Esophagus muscularis mucosa (tissue), 4 donors: Measurements from ENCODE around the gene ARAP1. TPM values are rescaled to one million over a fixed set of nuclear protein-coding genes. Genes with fewer than 3 reads are reported as not detected.

Source experiments
- DNase-seq: peaks from one replicate; pipeline ENCODE4 v3.0.0-alpha.2; 2017; ENCODE audit errors: extremely low spot score
- H3K27ac ChIP-seq, 4 donors: fragments of 200-600 bp; sonication (generic); replicated peaks in 1 of 4; 1 replicate in 3 of 4; 2 replicates in 1 of 4; pipeline ENCODE4 v1.5.1; 2016 to 2019; ENCODE audit warnings: mild to moderate bottlenecking in 1 of 4
- H3K27me3 ChIP-seq, 4 donors: fragments of 200-600 bp; sonication (generic); one replicate each; pipeline versions ENCODE4 v1.5.1 to v1.6.0; 2016 to 2019
- H3K36me3 ChIP-seq, 4 donors: fragments of 200-600 bp; sonication (generic); one replicate each; pipeline ENCODE4 v1.5.1; 2016 to 2019
- H3K4me1 ChIP-seq, 4 donors: fragments of 200-600 bp; sonication (generic); one replicate each; pipeline ENCODE4 v1.5.1; 2016 to 2019
- H3K4me3 ChIP-seq, 4 donors: fragments of 200-600 bp; sonication (generic); 1 replicate in 2 of 4; 2 replicates in 2 of 4; pipeline ENCODE4 v1.5.1; 2016 to 2019; ENCODE audit warnings: mild to moderate bottlenecking in 4 of 4, moderate library complexity in 1 of 4
- H3K9me3 ChIP-seq, 4 donors: fragments of 200-600 bp; sonication (generic); 1 replicate in 3 of 4; 2 replicates in 1 of 4; pipeline ENCODE4 v1.5.1; 2016 to 2019
- CTCF ChIP-seq, 3 experiments: fragments of 200-600 bp in 2 of 3; fragments of 450-650 bp in 1 of 3; sonication (generic) in 2 of 3; IDR thresholded peaks; one replicate each; pipeline ENCODE4 v1.5.1; 2017 to 2019; ENCODE audit warnings: antibody characterized with exemption in 3 of 3, mild to moderate bottlenecking in 2 of 3, moderate library complexity in 1 of 3
- EP300 ChIP-seq: sonication (generic); formaldehyde crosslinking; IDR thresholded peaks from one replicate; pipeline ENCODE4 v1.6.1; 2017; ENCODE audit warnings: antibody characterized with exemption
- POLR2A ChIP-seq: fragments of 450-650 bp; IDR thresholded peaks from one replicate; pipeline ENCODE4 v1.6.1; 2017; ENCODE audit warnings: antibody characterized with exemption, moderate library complexity, mild to moderate bottlenecking, low read depth
- POLR2AphosphoS5 ChIP-seq, 2 donors: sonication (generic); formaldehyde crosslinking; IDR thresholded peaks; one replicate each; pipeline ENCODE4 v1.6.1; 2017; ENCODE audit warnings: antibody characterized with exemption in 2 of 2
- WGBS: methylation state at CpG from one replicate; pipeline ENCODE4 v1.1.5; 2018; 5-methylcytosine and 5-hydroxymethylcytosine counted together
- intact Hi-C: fragments of 100-400 bp; cut with DNase I; formaldehyde crosslinking; loops from one replicate; pipeline ENCODE4 v1.15.1; 2023
- total RNA-seq, 4 donors: library from RNA; depleted of rRNA; stranded (reverse); fragments of >200 nt; gene quantifications; one replicate each; pipeline versions ENCODE4 v1.1.0 to v1.2.1, GENCODE V29; 2016

Gene ARAP1
- total RNA-seq, 4 donors from 2014 or later: 83.7 to 115 (median 110) TPM

- WGBS: 84% methylated on average over 7 of the region's 11 CpGs
- Histone ChIP-seq H3K4me1 (no peaks in the 10 kb centered on the region), H3K27me3 (peaks cover 0 to 13% (median 0%) of the 10 kb centered on the region in 4 donors), H3K27ac (no peak overlapping the region), H3K4me3 (no peak overlapping the region), H3K9me3 (no peaks in the 10 kb centered on the region), H3K36me3 (no peaks in the 10 kb centered on the region)
- intact Hi-C loops: no loop called here
- DNase-seq: no peak
- TF ChIP-seq POLR2A: no peak
- no peak for TF ChIP-seq CTCF (IDR thresholded peaks at IDR 0.05)
- no peak for TF ChIP-seq POLR2AphosphoS5 (IDR thresholded peaks at IDR 0.05)
- no peak for TF ChIP-seq EP300
These were observed 96.2 kb downstream of the ARAP1 start for GRCh38 chr11:72655896-72656464.

DNA sequence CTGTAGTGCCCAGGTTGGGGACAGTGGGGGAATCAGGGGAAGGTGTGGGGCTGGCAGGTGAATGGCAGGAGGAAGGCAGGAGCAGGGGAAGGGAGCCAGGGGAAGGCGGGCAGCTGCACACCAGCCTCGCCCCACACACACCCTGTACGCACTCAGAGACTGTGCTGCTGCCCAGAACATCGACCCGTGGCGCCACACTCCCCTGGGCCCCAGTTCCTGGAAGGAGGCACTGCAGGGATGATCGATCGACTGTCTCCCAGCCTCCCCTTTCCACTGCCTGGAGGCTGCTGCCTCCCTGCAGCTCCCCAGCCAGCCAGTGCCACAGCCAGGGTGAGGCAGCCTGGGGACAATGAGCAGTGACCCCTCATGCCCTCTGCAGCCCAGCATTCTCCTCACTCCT lies 97.2 kb downstream of the ARAP1 start:
- TF ChIP-seq POLR2AphosphoS5 (IDR thresholded peaks at IDR 0.05): no peak
- TF ChIP-seq POLR2A: no peak
- no peak for TF ChIP-seq EP300
- no peak for TF ChIP-seq CTCF (IDR thresholded peaks at IDR 0.05)
- no peaks in the 10 kb centered on the region for H3K9me3 ChIP-seq
- H3K4me3 ChIP-seq: no peak overlapping the region
- no peak for DNase-seq
- peaks cover 0 to 13% (median 0%) of the 10 kb centered on the region in 4 donors for H3K27me3 ChIP-seq
- no peaks in the 10 kb centered on the region for H3K4me1 ChIP-seq
- intact Hi-C loops: no loop called here
- 98% methylated on average over 8 of the region's 8 CpGs for WGBS
- no peak overlapping the region for H3K27ac ChIP-seq
- no peaks in the 10 kb centered on the region for H3K36me3 ChIP-seq

DNA sequence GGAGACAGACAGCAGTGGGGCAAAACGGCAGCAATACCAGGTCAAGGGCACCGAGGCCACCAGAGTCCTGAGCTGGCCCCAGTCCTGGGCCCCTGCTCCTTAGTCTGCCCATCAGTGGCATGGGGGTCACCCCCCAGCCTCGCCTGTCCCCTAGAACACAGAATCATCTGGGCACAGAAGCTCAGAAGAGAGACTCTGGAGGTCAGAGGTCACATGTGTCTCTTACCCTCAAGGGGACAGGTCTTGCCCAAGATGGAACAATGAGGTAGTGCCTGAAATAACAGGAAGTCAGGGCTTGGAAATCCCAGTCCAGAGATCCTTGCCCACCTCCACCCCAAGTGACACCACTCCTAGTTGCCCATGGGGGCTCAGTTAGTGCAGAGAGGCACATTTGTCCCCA lies 98.6 kb downstream of the ARAP1 start:
- Histone ChIP-seq H3K4me1 (no peaks in the 10 kb centered on the region), H3K4me3 (no peak overlapping the region), H3K27me3 (peaks cover 0 to 7% (median 0%) of the 10 kb centered on the region in 4 donors), H3K9me3 (no peaks in the 10 kb centered on the region), H3K36me3 (no peaks in the 10 kb centered on the region), H3K27ac (no peak overlapping the region)
- no peak for DNase-seq
- TF ChIP-seq POLR2A: no peak
- TF ChIP-seq POLR2AphosphoS5 (IDR thresholded peaks at IDR 0.05): no peak
- no peak for TF ChIP-seq CTCF (IDR thresholded peaks at IDR 0.05)
- TF ChIP-seq EP300: no peak
- intact Hi-C loops: no loop called here
- WGBS: 79% methylated on average over 3 of the region's 3 CpGs

GRCh38 chr11:72652873-72653630 lies 99.2 kb downstream of the ARAP1 start:
- DNase-seq: no peak
- TF ChIP-seq CTCF (IDR thresholded peaks at IDR 0.05): no peak
- TF ChIP-seq POLR2AphosphoS5 (IDR thresholded peaks at IDR 0.05): no peak
- TF ChIP-seq EP300: no peak
- no peak for TF ChIP-seq POLR2A
- no peak overlapping the region for H3K27ac ChIP-seq
- H3K4me3 ChIP-seq: no peak overlapping the region
- 70% methylated on average over 11 of the region's 13 CpGs for WGBS
- intact Hi-C loops: no loop called here
- peaks cover 0 to 5% (median 0%) of the 10 kb centered on the region in 4 donors for H3K27me3 ChIP-seq
- no peaks in the 10 kb centered on the region for H3K9me3 ChIP-seq
- no peaks in the 10 kb centered on the region for H3K4me1 ChIP-seq
- no peaks in the 10 kb centered on the region for H3K36me3 ChIP-seq
